CD14-positive monocyte (primary cell): Measurements from ENCODE around the gene ABCC4. TPM values are rescaled to one million over a fixed set of nuclear protein-coding genes. Genes with fewer than 3 reads are reported as not detected.

ENCODE experiments used
- DNase-seq, 3 donors: peaks; one replicate each; pipeline ENCODE4 v3.0.0-alpha.2; 2011 to 2022
- H2AFZ ChIP-seq: 2 replicates; pipeline ENCODE4 v1.6.0; 2012; ENCODE audit warnings: mild to moderate bottlenecking, low read depth, low read length, inconsistent platforms; ENCODE audit not compliant: insufficient read depth, poor library complexity, severe bottlenecking
- H3K27ac ChIP-seq, 2 donors: 1 replicate in 1 of 2; 2 replicates in 1 of 2; pipeline ENCODE4 v1.5.1; 2012 to 2013; ENCODE audit warnings: low read length in 2 of 2, control low read depth in 1 of 2, inconsistent platforms in 1 of 2, low read depth in 1 of 2, mild to moderate bottlenecking in 1 of 2
- H3K27me3 ChIP-seq, 2 donors: one replicate each; pipeline versions ENCODE4 v1.6.0 to v1.6.1; 2011 to 2013; ENCODE audit warnings: low read length in 2 of 2; ENCODE audit not compliant: control insufficient read depth in 2 of 2, insufficient read depth in 2 of 2
- H3K36me3 ChIP-seq, 2 donors: replicated peaks in 1 of 2; 1 replicate in 1 of 2; 2 replicates in 1 of 2; pipeline versions ENCODE4 v1.5.1 to v1.6.1; 2012 to 2013; ENCODE audit warnings: low read length in 2 of 2, control low read depth in 1 of 2, inconsistent platforms in 1 of 2, mild to moderate bottlenecking in 1 of 2; ENCODE audit not compliant: insufficient read depth in 2 of 2, control insufficient read depth in 1 of 2
- H3K4me1 ChIP-seq, 2 donors: 1 replicate in 1 of 2; 2 replicates in 1 of 2; pipeline versions ENCODE4 v1.5.1 to v1.6.1; 2012 to 2013; ENCODE audit warnings: low read length in 2 of 2, control low read depth in 1 of 2, inconsistent platforms in 1 of 2, mild to moderate bottlenecking in 1 of 2, moderate library complexity in 1 of 2; ENCODE audit not compliant: insufficient read depth in 2 of 2, control insufficient read depth in 1 of 2
- H3K4me2 ChIP-seq: replicated peaks from 2 replicates; pipeline ENCODE3; 2012; ENCODE audit warnings: low read length, moderate library complexity, mild to moderate bottlenecking; ENCODE audit not compliant: poor library complexity, severe bottlenecking; ENCODE audit errors: extremely low read depth
- H3K4me3 ChIP-seq, 3 experiments: fragments of 200-600 bp in 1 of 3; sonication (generic) in 1 of 3; replicated peaks in 1 of 3; 1 replicate in 2 of 3; 2 replicates in 1 of 3; pipeline ENCODE4 v1.5.1; 2011 to 2013; ENCODE audit warnings: low read length in 3 of 3, mild to moderate bottlenecking in 3 of 3, control low read depth in 2 of 3, low read depth in 2 of 3, inconsistent platforms in 1 of 3, moderate library complexity in 1 of 3
- H3K79me2 ChIP-seq: 2 replicates; pipeline ENCODE4 v1.6.0; 2012; ENCODE audit warnings: mild to moderate bottlenecking, control low read depth, inconsistent platforms, low read length, moderate library complexity; ENCODE audit not compliant: insufficient read depth
- H3K9ac ChIP-seq: 2 replicates; pipeline ENCODE4 v1.6.0; 2017; ENCODE audit warnings: low read length, mild to moderate bottlenecking; ENCODE audit not compliant: insufficient read depth, poor library complexity, severe bottlenecking
- H3K9me3 ChIP-seq, 2 donors: replicated peaks in 1 of 2; 1 replicate in 1 of 2; 2 replicates in 1 of 2; pipeline versions ENCODE4 v1.5.1 to v1.6.1; 2012 to 2013; ENCODE audit warnings: low read length in 2 of 2, control low read depth in 1 of 2; ENCODE audit not compliant: control insufficient read depth in 1 of 2, insufficient read depth in 1 of 2
- H4K20me1 ChIP-seq: 2 replicates; pipeline ENCODE4 v1.6.0; 2012; ENCODE audit warnings: mild to moderate bottlenecking, low read length, control low read depth, moderate library complexity; ENCODE audit not compliant: insufficient read depth
- H3K27ac Mint-ChIP-seq, 7 donors: one replicate each; pipeline ENCODE4 v1.8.0; 2020; ENCODE audit warnings: mild to moderate bottlenecking in 7 of 7, mixed read lengths in 7 of 7, moderate library complexity in 6 of 7, inconsistent platforms in 2 of 7
- H3K27me3 Mint-ChIP-seq, 3 donors: one replicate each; pipeline ENCODE4 v1.8.0; 2021 to 2022; ENCODE audit warnings: low read depth in 3 of 3, mild to moderate bottlenecking in 3 of 3, mixed read lengths in 3 of 3, moderate library complexity in 3 of 3, inconsistent platforms in 1 of 3
- H3K36me3 Mint-ChIP-seq, 2 donors: one replicate each; pipeline ENCODE4 v1.8.0; 2020; ENCODE audit warnings: mixed read lengths in 2 of 2, inconsistent platforms in 1 of 2, mild to moderate bottlenecking in 1 of 2
- H3K4me1 Mint-ChIP-seq: one replicate; pipeline ENCODE4 v1.8.0; 2020; ENCODE audit warnings: mild to moderate bottlenecking, mixed read lengths
- H3K4me3 Mint-ChIP-seq, 2 donors: one replicate each; pipeline ENCODE4 v1.8.0; 2020; ENCODE audit warnings: mild to moderate bottlenecking in 2 of 2, mixed read lengths in 2 of 2, moderate library complexity in 1 of 2
- H3K9me3 Mint-ChIP-seq, 7 donors: one replicate each; pipeline ENCODE4 v1.8.0; 2020 to 2022; ENCODE audit warnings: mixed read lengths in 7 of 7, mild to moderate bottlenecking in 6 of 7, moderate library complexity in 6 of 7, inconsistent platforms in 2 of 7
- WGBS: methylation state at CpG from one replicate; pipeline ENCODE4 v1.1.5; 2013; ENCODE audit warnings: missing lambda C conversion rate; ENCODE audit not compliant: insufficient coverage; 5-methylcytosine and 5-hydroxymethylcytosine counted together
- intact Hi-C, 2 donors: fragments of 100-400 bp; cut with micrococcal nuclease; formaldehyde crosslinking; loops; one replicate each; pipeline versions ENCODE4 v1.15.0 to v1.15.1; 2023
- polyA plus RNA-seq, 3 donors: library from polyadenylated mRNA; depleted of rRNA in 1 of 3; unstranded in 2 of 3; stranded (reverse) in 1 of 3; fragments of 300-500 nt in 2 of 3; fragments of >200 nt in 1 of 3; fragmentation: Illumina TruSeq in 2 of 3; gene quantifications; 1 replicate in 2 of 3; 2 replicates in 1 of 3; pipeline ENCODE4 v1.2.3, GENCODE V29; 2012 to 2021
- TF ChIP-seq, protein P1 (sequence below): fragments of 200-600 bp; IDR thresholded peaks from one replicate; pipeline ENCODE4 v1.8.0; 2022; ENCODE audit warnings: antibody characterized with exemption, mild to moderate bottlenecking

Gene ABCC4
- polyA plus RNA-seq, 3 donors, result 0.96 to 2.5 (median 1.7) TPM

DNA sequence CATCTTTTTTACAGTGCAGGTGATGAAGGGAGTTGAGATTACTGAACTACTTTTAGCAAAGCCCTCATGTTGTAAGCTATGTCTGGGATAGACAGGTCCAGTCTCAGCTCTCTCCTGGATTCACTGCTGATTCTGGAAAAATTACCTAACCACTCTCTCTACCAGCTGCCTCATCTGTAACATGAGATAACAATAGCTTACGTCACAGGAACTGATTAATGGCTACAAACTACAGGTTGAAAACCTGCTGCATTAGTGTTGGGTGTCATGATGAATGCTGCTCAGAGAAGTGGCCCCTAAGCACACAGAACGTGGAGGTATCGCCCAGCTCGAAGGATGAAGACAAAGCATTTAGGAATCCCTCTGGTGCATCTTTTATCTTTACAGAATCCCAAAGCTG lies 277.8 kb downstream of the ABCC4 start:
- intact Hi-C loops, result no loop called here
- no peaks in the 10 kb centered on the region for H4K20me1 ChIP-seq
- no peak overlapping the region for H3K4me3 ChIP-seq
- no peak overlapping the region for H3K9ac ChIP-seq
- H3K36me3 Mint-ChIP-seq, result peaks cover 0 to 7% of the 10 kb centered on the region in 2 donors
- peak overlapping the region in 1 of 7 donors; percentile 18 for H3K27ac Mint-ChIP-seq
- H3K4me1 Mint-ChIP-seq, result peaks cover 1% of the 10 kb centered on the region
- H3K27ac ChIP-seq, result no peak overlapping the region
- H3K27me3 Mint-ChIP-seq, result no peaks in the 10 kb centered on the region
- no peaks in the 10 kb centered on the region for H3K79me2 ChIP-seq
- no peaks in the 10 kb centered on the region for H3K36me3 ChIP-seq
- no peaks in the 10 kb centered on the region for H3K9me3 ChIP-seq
- H3K4me3 Mint-ChIP-seq, result no peak overlapping the region
- DNase-seq, result no peak
- no peak overlapping the region for H3K4me2 ChIP-seq
- TF ChIP-seq, protein P1, sequence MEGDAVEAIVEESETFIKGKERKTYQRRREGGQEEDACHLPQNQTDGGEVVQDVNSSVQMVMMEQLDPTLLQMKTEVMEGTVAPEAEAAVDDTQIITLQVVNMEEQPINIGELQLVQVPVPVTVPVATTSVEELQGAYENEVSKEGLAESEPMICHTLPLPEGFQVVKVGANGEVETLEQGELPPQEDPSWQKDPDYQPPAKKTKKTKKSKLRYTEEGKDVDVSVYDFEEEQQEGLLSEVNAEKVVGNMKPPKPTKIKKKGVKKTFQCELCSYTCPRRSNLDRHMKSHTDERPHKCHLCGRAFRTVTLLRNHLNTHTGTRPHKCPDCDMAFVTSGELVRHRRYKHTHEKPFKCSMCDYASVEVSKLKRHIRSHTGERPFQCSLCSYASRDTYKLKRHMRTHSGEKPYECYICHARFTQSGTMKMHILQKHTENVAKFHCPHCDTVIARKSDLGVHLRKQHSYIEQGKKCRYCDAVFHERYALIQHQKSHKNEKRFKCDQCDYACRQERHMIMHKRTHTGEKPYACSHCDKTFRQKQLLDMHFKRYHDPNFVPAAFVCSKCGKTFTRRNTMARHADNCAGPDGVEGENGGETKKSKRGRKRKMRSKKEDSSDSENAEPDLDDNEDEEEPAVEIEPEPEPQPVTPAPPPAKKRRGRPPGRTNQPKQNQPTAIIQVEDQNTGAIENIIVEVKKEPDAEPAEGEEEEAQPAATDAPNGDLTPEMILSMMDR, result no peak
- H3K27me3 ChIP-seq, result no peaks in the 10 kb centered on the region
- whole genome bisulfite sequencing, result 90% methylated on average over 2 of the region's 4 CpGs
- peaks cover 0 to 3% (median 0%) of the 10 kb centered on the region in 7 donors for H3K9me3 Mint-ChIP-seq
- H2AFZ ChIP-seq, result no peak overlapping the region
- H3K4me1 ChIP-seq, result no peaks in the 10 kb centered on the region

DNA sequence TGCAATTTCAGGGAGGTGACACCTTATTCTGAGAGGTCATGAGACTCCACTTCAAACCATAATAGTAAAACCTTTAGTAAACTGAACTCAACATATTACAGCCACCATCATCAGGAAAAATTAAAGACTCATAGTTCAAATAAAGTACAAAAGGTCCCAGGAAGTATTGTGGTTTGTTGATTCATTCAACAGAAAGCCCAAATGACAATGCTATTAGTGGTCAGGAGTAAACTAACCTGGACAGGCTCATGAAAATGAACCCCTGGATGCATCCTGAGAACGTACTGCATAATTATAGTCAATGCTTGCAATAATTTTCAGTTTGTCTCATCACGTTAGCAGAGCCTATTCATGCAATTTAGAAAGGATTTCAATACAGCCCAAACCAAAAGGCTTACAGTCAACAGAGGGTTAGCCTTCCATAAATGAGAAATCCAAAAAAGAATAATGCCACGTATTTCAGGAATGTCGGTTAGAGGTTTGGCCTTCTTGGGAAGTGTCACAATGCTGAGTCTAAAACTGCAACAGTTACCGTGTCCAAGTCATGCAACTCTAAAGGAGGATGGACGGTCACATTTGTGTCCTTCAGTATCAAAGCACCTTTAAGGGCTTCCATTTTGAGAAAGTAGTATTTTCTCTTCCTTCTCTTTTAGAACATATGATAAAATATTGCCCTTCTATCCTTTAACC lies 280.8 kb downstream of the ABCC4 start:
- Histone ChIP-seq H3K9me3 (no peaks in the 10 kb centered on the region), H3K79me2 (no peaks in the 10 kb centered on the region), H3K27ac (no peak overlapping the region), H3K27me3 (no peaks in the 10 kb centered on the region), H3K4me2 (no peak overlapping the region), H3K36me3 (no peaks in the 10 kb centered on the region), H3K4me3 (no peak overlapping the region), H3K9ac (no peak overlapping the region), H4K20me1 (no peaks in the 10 kb centered on the region), H2AFZ (no peak overlapping the region), H3K4me1 (no peaks in the 10 kb centered on the region)
- no peak for DNase-seq
- peaks cover 0 to 7% of the 10 kb centered on the region in 2 donors for H3K36me3 Mint-ChIP-seq
- intact Hi-C loops, result no loop called here
- no peak overlapping the region for H3K27ac Mint-ChIP-seq
- H3K27me3 Mint-ChIP-seq, result no peaks in the 10 kb centered on the region
- TF ChIP-seq, protein P1, result no peak
- H3K4me1 Mint-ChIP-seq, result peaks cover 1% of the 10 kb centered on the region
- no peak overlapping the region for H3K4me3 Mint-ChIP-seq
- 100% methylated on average over 2 of the region's 6 CpGs for WGBS
- H3K9me3 Mint-ChIP-seq, result peaks cover 0 to 2% (median 0%) of the 10 kb centered on the region in 7 donors
